GM12878 (cell line): ENCODE measurements around the gene CYREN. TPM values are rescaled to one million over a fixed set of nuclear protein-coding genes. Genes with fewer than 3 reads are reported as not detected.

Experiments used
- CBX5 ChIP-seq: sonication (generic); IDR thresholded peaks from 2 replicates; pipeline ENCODE4 v1.6.1; 2016; ENCODE audit warnings: low read depth, moderate library complexity, mild to moderate bottlenecking, inconsistent platforms
- CUX1 ChIP-seq: IDR thresholded peaks from 2 replicates; pipeline ENCODE4 v1.6.1; 2012; ENCODE audit warnings: improper control_type of control experiment, low read depth, low read length; ENCODE audit not compliant: insufficient replicate concordance
- SREBF2 ChIP-seq: IDR thresholded peaks from 2 replicates; pipeline ENCODE4 v1.6.1; 2012; ENCODE audit warnings: mild to moderate bottlenecking, low read length
- polyA plus RNA-seq, 11 experiments: library from polyadenylated mRNA; depleted of rRNA in 4 of 11; unstranded in 6 of 11; stranded (reverse) in 5 of 11; fragments of >200 nt; fragmentation: Nextera tagmentation in 4 of 11; fragmentation: Illumina TruSeq in 1 of 11; extraction: Ambion mirVana in 4 of 11; extraction: Trizol in 1 of 11; gene quantifications; 1 replicate in 1 of 11; 2 replicates in 10 of 11; pipeline versions ENCODE4 v1.2.1 to v1.2.3, GENCODE V29; 2011 to 2016; ENCODE audit warnings: inconsistent platforms in 2 of 11, missing spikeins in 2 of 11, low read depth in 1 of 11
- total RNA-seq, 4 experiments: library from RNA; depleted of rRNA in 3 of 4; stranded (reverse); fragments of >200 nt in 3 of 4; fragmentation: Illumina TruSeq in 1 of 4; extraction: Trizol in 1 of 4; gene quantifications; 2 replicates each; pipeline versions ENCODE4 v1.2.1 to v1.2.3, GENCODE V29; 2013 to 2021

Gene CYREN
- total and polyA plus RNA-seq, 10 of the 15 experiments (the other 5 are each of a cell fraction or from before 2014, with no cell fraction given), result 8.7 to 64.3 (median 55.7) TPM

- TF ChIP-seq CUX1 (peak; percentile 74), SREBF2 (no peak), CBX5 (no peak)
- TF ChIP-seq, all 136 proteins: peak for 10
These were observed 20.3 kb downstream of the CYREN start (continued) for GRCh38 chr7:135150072-135150782.
